Measurements from ENCODE around the gene TNRC18.

GRCh38 chr7:5266191-5267028 lies 157.2 kb downstream of the TNRC18 start:
- TF ChIP-seq CTCF (IDR thresholded peaks at IDR 0.05), result no peak
- no peak for TF ChIP-seq EP300 (IDR thresholded peaks at IDR 0.05)
- no peak for TF ChIP-seq POLR2AphosphoS5 (IDR thresholded peaks at IDR 0.05)
